Daoy (cell line): Measurements from ENCODE around the gene DOK6. TPM values are rescaled to one million over a fixed set of nuclear protein-coding genes. Genes with fewer than 3 reads are reported as not detected.

Source experiments
- DNase-seq: peaks from one replicate; pipeline ENCODE4 v3.0.0-alpha.2; 2015; ENCODE audit warnings: low read depth
- total RNA-seq: library from RNA; depleted of rRNA; stranded (reverse); fragments of >200 nt; shearing (Covaris generic); gene quantifications from 2 replicates; pipeline ENCODE4 v1.2.3, GENCODE V29; 2014

DOK6 gene
- total RNA-seq, 1 experiment from 2014 or later = 0.06 TPM

DNA sequence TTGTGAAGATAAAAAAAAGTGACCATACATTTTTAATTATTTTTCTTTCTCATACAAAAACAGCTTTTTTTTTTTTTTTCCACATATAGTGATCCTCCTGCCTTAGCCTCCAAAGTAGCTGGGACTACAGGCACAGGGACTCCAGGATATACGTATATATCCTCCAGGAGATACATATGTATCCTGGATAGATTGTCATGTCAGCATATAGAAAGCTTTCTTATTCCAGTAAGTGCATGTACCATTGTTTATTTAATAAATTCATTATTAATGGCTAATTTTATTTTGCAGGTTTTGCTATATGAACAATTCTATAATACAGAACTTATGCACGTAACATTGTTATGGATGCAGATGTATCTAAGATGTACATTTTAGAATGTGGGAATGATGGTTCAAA is 138.7 kb downstream of the DOK6 start:
- DNase-seq = no peak

DNA sequence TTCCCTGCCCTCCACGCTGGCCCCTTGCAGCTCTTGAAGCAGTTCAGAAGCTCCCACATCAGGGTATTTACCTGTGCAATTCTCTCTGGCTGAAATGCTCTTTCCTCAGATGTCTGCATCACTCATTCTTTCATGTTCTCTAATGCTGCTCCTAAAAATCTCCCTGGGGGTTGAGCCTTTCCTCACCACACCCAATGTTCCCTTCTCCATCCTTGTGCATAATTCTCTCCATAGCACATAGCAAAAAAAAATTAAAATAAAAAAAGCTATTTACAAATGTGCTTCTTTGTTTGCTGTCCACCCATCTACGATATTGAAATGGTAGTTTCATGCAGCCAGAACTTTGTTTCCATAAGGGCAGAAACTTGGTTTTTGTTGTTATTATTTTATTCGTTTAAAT is 155.5 kb downstream of the DOK6 start:
- DNase-seq = no peak

DNA sequence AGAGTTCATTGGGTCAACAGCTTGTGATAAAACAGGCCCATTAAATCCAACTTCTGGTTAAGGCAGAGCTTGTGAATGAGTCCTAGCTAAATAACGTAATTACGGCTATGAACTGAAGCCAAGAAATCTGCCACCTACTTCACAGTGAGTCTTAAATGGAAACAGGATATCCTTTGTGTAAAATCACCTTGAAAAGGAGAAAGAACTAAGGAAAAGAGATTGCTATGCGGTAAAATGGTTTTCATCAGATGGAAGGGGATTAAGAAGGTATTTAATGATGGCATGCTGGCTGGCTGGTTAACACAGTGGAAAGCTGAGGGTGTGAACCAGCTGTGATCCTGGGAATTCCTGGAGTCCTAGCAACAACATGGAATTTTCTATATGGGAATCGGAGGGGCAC is 156.6 kb downstream of the DOK6 start:
- DNase-seq = no peak

DNA sequence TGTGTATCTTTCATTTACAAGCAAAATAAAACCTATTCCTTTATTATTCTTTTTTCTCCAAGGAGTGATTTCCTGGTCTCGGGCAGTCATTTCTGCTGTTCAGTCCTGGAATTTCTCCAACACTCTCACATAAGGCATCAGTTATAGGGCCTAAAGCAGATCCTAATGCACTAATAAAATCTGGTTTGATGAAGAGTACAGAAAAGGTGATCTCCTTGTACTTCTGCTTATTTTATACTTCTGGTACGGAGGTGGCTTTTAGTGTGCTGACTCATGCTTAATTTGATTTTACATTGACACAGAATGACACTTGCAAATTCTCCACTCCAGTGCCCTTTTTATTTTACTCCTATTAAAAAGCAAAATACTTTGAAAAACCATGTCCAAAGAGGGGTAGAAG is 157.4 kb downstream of the DOK6 start:
- no peak for DNase-seq

DNA sequence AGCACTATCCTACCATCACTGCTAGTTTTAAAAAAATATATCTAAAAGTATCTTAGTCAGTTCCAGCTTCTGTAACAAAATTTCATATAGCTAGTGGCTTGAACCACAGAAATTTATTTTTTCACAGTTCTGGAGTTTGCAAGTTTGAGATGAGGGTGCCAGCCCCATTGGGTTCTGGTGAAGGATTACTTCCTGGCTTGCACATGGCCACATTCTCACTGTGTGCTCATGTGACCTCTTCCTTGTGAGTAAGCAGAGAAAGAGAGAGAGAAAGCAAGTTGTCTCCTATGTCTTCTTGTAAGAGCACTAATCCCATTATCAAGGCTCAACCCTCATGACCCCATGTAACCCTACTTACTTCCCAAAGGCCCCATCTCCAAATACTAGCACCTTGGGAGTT is 158.9 kb downstream of the DOK6 start:
- DNase-seq = no peak

DNA sequence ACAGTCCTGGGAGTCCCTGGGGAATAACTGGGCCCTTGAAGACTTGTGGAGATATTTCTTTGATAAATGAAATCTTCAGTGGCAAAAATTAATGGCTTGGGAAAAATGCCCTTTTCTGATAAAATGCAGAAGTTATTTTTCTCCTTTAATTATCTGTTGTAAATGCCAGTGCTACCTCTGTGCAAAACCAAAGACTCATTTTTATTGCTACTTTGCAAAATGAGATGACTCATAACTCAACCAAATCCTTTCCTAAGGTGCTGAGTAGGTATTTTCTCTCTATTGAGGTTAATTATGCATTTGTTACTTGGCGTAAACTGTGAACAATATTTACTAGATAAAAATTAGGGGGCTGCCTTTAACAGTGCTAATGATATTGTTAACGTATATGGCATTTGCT is 163.9 kb downstream of the DOK6 start:
- no peak for DNase-seq

DNA sequence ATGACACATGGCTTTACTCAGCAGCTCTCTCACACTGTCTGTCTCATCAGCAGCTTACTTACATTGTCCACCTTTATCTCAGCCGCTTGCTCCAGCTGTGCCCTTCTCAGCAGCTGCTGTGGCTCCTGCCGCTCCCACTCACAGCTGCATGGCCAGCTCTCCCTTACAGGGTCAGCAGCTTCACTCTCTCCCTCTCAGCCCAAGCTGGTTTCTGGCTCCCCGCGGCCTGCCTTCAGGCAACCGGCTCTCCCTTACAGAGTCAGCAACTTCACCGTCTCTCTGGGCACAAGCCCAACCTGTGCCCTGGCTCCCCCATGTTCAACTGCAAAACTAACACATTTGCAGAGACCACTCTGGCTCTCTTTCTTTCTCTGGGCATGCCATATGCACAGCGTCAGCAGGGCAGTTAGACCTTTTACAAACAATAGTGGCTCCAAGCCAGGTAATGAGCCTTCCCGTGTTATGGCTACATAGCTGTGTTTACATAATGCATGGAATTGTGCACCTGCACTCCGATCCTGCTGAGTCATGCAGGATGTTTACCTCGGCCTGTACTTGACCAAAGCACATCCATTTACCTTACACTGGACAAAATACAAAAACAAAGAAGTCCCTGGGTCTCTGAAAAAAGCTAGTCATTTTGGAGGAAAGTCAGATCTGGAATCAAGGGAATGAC is 167.3 kb downstream of the DOK6 start:
- DNase-seq = no peak

DNA sequence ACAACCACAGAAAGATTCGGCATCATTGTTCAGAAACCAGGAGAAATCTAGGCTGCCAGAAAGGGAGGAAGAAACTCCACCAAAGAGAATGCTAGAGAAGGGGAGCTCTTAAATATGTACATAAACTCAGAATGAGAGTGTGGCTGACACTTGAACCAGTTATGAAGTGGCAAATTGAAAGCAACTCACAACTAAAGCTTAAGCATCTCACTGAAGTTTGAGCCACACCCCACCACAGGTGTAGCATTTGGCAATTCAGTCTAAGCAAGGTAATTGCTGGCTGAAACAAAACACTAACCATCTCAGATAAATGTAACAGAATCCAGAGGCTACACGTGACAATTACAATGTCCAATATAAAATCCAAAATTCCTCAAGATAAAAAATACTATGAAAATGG is 168.4 kb downstream of the DOK6 start:
- DNase-seq = no peak

DNA sequence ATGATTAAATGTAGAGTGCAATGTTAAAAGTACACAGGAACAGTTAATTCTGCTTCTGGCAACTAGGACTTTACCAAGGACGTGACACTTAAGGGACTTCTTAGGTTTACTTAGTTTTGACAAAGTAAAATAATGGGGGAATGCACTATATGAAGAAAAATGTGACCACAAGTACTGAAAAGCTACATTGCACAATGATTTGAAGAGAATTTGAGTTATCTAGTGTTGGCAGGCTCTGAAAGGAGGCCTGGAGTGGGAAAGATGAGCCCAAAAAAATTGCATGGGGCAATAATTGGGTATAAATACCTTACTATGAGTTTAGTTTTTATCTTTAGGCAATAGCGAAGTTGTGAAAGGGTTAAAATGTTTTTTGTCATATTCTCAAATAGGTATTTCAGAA is 173.7 kb downstream of the DOK6 start:
- no peak for DNase-seq

DNA sequence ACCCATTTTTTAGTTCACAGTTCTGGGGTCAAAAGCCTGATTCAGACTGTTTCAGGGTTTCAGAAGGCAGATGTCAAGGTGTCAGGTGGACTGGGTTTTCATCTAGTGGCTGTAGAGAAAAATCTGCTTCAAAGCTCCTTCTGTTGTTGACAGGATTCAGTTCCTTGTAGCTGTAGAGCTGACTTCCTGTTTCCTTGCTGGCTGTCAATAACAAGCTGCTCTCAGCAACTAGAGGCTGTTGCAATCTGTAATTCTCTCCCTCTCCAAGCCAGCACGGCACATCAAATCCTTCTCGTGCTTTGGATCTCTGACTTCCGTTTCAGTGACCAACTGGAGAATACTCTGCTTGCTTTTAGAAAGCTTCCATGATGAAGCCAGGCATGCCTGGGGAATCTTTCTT is 179.4 kb downstream of the DOK6 start:
- no peak for DNase-seq

DNA sequence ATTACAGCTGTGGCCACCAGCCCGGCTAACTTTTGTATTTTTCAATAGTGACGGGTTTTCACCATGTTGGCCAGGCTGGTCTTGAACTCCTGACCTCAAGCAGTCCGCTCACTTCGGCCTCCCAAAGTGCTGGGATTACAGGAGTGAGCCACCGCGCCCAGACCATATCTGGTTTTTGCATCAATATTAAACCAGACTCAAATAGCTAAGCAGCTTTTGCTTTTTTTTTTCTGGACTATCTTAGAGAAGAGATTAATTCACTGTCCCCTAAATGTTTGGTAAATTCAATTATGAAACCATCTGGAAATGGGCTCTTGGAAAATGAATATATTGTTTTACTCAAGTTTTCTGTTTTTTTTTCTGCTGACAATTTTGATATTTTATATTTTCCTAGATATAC is 183.7 kb downstream of the DOK6 start:
- DNase-seq = no peak

DNA sequence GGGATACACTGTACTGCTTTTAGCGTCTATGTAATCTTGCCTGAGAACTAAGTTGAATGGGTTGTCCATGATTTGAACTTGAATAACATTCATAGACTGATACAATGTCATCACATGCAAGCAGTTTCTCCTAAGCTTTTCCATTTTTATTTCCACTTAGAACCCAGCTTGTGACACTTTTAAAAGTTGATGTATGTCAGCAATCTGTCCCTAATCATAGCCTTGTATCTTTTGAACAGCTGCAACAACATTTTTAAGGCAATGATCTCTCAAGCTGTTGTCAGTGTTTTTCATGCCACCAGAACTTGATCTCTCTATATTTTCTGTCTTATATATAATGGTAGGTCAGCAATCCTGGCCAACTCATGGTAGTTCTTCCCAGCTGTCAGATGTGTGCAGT is 185.0 kb downstream of the DOK6 start:
- no peak for DNase-seq

DNA sequence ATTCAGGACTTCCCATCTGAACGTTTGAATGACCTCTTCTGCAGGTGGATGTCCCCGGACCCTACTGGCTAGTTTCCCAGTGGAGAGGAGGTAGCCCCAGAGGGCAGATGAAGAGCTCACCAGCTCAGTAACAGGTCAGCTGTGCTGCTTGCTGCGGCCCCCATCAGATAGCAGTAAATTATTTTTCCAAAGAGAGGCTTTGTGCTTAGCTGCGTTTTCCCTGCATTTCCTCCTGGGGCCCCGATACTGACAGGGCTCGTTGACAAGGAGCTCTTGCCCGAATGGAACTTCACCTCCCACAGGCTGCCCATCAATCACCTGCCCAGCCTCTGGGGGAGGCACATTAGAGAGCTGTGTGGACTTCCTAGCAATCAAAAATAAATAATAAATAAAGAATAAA is 185.8 kb downstream of the DOK6 start:
- no peak for DNase-seq

DNA sequence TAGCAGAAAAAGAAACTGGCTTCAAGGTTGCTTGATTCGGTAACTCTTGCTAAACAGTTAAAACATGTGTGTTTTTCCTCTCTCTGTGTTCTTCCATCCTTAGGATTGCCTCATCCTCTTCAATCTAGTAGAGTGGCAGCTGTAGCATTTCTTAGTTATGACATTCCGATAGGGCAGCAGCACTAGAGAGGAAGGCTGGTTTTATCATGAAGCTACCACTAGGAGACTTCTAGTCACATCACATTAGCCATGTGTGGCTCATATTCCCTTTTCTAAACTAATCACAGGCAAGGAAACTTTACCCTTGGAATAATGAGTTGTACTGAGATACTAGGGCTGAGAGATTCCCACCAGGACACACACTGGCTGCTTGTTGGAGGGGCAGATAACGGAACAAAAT is 187.6 kb downstream of the DOK6 start:
- DNase-seq = no peak

DNA sequence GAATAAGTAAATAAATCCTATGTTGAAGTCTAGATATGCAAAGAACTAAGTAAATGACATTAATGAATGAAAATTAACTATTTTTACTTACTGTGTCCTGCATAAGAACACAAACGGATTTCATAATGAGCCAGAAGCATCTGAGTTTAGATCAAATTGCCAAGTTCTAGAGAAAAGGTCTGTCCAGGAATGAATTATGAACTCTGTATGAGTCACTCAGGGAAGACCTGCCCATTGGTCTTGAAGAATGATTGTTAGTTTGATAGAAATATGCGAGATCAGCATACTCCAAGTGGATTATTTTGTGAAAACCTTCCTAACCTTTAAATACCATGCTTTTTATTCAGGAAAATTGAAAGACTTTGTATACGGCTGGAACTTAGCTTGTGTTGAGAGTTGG is 189.5 kb downstream of the DOK6 start:
- DNase-seq = no peak

DNA sequence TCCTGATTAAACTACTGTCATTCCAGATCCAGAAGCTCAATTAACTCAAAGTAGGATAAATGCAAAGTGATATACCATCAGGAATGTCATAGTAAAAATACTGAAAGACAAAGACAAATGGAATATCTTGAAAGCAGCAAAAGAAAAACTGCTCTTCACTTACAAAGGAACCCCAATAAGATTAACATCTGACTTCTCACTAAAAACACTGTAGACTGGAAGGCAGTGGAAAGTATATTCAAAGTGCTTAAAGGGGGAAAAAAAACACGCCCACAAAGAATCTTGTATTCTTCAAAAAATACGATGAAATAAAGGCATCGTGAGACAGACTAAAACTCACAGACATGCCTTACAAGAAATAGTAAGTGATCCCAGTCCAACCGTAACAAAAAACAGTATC is 195.7 kb downstream of the DOK6 start:
- DNase-seq = no peak

DNA sequence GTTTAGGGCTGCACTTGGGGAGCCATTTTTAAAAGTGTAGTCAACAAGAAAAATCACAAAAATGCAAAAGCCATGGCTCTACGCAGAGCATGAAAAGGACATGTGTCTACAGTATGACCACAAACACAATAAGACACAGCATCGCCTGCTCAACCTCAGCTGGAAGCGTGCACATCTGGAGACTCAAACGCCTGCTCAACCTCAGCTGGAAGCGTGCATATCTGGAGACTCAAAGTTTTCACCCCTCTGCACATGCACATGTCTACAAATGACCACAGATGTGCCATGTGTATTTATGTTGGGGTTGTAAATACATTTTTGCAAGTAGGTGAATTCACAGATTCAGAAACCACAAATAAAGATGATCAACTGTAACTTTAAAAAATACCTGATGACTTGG is 196.9 kb downstream of the DOK6 start:
- DNase-seq = no peak

DNA sequence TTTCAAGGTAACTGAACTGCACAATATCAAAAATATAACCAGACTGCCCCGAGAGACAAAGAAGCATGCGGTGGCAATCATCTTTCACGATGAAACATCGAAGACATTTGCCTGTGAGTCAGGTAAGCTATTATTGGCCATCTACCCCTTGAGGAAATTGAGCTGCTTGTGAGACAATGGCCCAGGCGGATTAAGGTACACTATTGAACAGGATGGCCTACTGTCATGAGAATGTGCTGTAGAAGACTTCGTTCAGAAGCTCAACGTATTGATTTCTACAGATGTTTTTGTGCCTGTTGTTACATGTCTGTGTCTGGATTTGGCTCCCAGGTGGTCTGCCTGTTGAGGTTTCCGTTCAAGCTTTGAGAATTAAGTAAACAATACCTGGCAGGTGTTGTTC is 198.7 kb downstream of the DOK6 start:
- DNase-seq = no peak

DNA sequence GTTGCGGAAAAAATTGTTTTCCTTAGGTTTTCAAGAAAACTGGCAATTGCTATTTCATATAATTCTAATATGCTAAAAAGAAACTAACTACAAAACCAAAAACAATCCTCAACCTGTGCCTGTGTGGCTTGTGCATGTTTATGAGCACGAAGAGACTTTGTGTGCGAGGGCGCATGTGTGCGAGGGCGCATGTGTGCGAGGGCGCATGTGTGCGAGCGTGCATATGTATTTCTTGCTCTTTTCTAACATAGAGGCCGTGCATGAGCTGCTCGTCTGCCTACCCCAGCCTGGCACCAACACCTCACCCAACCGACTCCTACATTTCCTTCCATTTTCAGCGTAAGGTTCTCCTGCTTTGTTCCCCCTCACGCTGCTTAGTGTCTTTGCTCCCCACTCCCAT is 211.6 kb downstream of the DOK6 start:
- DNase-seq = no peak

DNA sequence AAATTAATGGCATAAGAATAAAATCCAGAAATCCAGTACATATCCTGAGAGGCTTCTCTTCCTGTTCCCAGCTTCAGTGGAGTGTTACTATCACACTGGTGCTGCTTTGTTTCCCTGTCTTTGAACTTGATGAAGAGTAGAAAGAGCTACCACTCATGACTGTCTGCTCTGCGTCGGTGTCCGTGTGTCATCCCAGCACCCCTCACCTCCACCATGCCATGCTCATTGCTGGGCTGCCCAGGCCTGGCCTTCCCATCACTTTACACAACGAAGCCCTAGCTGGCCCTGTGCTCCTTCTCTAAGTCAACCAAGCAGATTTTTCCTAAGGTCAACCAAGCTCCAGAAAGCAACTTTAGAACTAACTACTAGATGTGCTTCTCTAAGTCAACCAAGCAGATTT is 215.4 kb downstream of the DOK6 start:
- DNase-seq = no peak

DNA sequence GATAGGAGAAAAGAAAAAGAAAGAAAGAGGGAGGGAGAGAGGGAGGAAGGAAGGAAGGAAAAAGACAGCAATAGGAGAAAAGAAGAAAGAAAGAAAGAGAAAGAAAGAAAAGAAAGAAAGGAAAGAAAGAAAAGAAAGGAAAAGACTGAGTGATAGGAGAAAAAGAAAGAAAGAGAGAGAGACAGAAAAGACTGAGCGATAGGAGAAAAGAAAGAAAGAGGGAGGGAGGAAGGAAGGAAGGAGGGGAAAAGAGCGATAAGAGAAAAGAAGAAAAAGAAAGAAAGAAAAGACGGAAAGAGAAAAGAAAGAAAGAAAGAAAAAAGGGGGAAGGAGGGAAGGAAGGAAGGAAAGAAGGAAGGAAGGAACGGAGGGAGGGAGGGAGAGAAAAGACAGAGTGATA is 216.7 kb downstream of the DOK6 start:
- no peak for DNase-seq

DNA sequence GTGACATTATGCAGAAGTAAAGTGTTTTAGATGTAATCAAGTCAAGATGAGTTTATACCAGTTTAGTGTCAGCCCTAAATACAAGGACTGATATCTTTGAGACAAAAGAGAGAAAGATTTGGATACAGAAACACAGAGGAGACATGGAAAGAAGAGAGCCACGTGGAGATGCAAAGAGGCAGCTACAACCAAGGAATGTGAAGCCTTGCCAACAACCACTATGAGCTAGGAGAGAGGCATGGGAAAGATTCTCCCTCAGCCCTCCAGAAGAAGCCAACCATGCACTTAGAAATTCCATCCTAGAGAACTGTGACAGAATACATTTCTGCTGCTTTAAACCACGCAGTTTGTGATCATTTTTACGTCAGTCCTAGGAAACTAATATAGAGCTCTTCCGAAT is 217.2 kb downstream of the DOK6 start:
- DNase-seq = no peak

DNA sequence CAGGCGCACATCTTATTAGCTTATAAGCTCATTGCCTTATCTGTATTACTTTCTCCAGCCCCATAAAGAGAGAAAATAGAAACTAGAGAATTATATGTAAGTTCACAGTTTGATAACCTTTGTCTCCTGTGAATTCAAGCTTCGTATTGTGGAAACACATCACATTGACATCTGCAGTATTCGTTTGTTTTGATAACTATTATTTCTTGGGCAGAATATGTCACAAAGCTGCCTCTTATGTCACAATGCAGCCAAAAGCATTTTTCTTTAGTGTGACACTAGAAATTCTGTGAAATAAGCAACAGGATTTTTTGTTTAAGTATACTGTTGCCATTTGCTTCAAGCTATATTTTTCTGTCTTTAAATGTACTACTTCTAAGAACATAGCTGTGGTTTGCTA is 221.5 kb downstream of the DOK6 start:
- DNase-seq = no peak

DNA sequence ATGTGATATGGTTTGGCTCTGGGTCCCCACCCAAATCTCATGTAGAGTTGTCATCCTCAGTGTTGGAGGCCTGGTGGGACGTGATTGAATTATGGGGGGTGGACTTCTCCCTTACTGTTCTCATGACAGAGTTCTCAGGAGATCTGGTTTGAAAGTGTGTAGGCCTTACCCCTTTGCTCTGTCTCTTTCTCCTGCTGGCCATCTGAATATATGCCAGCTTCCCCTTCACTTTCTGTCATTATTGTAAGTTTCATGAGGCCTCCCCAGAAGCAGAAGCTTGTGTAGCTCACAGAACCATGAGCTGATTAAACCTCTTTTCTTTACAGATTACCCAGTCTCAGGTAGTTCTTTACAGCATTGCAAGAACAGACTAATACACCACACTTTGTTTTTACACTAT is 222.3 kb downstream of the DOK6 start:
- DNase-seq = no peak

DNA sequence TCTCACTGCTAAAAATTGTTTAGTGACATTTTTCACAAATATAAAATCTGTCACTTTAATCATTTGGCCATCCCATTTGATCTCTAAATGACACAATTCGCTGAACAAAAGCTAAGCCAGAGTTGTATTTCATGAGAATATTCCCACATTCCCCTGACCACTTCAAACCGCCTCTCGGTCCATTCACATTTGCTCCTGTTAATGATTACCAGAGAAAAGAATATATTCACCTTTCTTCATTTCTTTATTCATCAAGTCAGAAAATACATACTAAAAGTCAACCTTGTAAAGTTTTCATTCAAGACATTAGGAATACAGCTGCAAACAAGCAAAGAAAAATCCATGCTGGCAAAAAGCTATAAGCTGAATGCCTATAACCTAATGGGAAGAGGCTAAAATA is 225.5 kb downstream of the DOK6 start:
- DNase-seq = no peak
